IPS-11a (cell line): ENCODE data around the gene TET1.
"Not testable (repeated sequence)": the region's sequence is repeated elsewhere in the genome, so short reads cannot be mapped to it uniquely, and the experiment has no call there.

Experiments used
- H3K4me3 ChIP-seq: one replicate; pipeline ENCODE4 v1.5.1; 2013; ENCODE audit warnings: low read depth, low read length, control low read depth

The TET1 gene

GRCh38 chr10:68604441-68604840 lies 44.3 kb downstream of the TET1 start:
- no peak overlapping the region for H3K4me3 ChIP-seq

DNA sequence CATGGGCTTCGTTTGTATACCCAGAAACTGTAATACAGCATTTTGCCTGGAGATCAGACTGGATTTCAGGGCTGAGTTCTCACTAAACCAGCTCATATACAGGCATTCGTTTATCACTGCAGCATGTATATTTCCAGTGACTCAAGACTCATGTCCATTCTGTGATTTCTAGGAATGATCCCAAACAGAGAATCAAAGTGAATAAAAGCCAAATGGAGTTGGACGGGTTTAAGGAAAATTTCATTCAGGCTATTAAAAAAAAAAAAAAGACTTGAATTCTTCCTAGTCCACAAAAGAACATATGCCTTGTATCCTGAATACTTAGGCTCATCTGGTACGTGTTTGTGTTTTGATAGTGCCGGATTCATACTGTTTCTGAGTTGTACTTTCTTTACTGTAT lies 46.8 kb downstream of the TET1 start:
- H3K4me3 ChIP-seq = no peak overlapping the region

DNA sequence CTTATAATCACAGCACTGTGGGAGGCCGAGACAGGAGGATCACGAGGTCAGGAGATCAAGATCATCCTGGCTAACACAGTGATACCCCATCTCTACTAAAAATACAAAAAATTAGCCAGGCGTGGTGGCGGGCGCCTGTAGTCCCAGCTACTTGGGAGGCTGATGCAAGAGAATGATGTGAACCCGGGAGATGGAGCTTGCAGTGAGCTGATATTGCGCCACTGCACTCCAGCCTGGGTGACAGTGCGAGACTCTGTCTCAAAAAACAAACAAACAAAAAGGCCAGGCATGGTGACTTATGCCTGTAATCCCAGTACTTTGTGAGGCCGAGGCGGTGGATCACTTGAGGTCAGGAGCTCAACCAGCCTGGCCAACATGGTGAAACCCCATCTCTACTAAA lies 49.9 kb downstream of the TET1 start:
- H3K4me3 ChIP-seq = not testable (repeated sequence)

DNA sequence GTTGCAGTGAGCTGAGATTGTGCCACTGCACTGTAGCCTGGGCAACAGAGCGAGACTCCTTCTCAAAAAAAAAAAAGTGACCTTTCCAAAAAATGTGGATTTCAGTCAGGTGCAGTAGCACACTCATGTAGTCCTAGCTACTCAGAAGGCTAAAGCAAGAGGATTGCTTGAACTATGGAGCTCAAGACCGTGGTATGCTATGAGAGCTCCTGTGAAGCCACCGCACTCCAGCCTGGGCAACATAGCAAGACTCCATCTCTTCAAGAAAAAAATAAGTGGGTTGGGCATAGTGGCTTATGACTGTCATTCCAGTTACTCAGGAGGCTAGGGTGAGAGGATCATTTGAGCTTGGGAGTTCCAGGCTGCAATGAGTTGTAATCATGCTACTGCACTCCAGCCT lies 51.1 kb downstream of the TET1 start:
- no peak overlapping the region for H3K4me3 ChIP-seq

DNA sequence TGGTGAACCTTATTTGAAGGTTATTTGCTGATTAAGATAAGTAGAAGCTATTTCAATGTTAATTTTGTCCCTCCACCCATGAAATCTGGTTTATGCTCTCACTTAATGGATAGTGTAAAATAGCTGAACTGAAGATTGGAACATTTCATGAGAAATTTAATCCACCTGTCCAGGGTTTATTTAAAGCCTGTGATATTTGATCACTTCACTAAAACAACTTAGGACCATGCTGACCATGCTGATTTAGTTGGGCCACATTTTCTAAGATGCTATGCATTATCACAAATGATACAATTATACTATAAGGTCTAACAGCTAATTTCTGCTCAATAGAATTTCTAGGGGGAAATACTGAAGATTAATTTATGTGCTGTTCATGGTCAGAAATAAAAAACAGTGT lies 53.8 kb downstream of the TET1 start:
- H3K4me3 ChIP-seq = not testable (repeated sequence)

DNA sequence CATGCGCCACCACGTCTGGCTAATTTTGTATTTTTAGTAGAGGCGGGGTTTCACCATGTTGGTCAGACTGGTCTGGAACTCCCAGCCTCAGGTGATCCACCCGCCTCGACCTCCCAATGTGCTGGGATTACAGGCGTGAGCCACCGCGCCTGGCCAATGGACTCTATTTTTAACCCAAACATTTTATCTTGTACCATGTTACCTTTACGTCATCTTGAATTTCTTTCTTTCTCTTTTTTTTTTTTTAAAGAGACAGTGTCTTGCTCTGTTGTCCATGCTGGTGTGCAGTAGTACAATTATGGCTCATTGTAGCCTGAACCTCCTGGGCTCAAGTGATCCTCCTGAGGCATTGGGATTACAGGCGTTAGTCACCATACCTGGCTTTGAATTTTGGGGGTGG lies 57.6 kb downstream of the TET1 start:
- not testable (repeated sequence) for H3K4me3 ChIP-seq

- no peak overlapping the region for H3K4me3 ChIP-seq
Observed at GRCh38 chr10:68618234-68618633, 58.1 kb downstream of the TET1 start.

DNA sequence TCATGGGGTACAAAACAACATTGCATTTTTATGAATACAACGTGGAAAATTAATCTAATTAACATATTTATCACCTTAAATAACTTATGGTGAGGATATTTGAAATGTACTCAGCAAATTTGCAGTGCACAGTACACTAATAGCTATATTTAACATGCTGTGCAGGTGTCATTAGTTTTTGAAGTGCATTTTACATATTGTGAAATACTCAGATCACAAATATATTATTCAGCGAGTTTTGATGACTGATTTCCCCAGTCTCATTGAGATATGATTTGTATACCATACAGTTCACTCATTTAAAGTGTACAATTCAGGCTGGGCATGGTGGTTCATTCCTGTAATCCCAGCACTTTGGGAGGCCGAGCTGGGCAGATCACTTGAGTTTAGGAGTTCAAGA lies 59.5 kb downstream of the TET1 start:
- no peak overlapping the region for H3K4me3 ChIP-seq

GRCh38 chr10:68625316-68625921 lies 65.3 kb downstream of the TET1 start:
- no peak overlapping the region for H3K4me3 ChIP-seq

DNA sequence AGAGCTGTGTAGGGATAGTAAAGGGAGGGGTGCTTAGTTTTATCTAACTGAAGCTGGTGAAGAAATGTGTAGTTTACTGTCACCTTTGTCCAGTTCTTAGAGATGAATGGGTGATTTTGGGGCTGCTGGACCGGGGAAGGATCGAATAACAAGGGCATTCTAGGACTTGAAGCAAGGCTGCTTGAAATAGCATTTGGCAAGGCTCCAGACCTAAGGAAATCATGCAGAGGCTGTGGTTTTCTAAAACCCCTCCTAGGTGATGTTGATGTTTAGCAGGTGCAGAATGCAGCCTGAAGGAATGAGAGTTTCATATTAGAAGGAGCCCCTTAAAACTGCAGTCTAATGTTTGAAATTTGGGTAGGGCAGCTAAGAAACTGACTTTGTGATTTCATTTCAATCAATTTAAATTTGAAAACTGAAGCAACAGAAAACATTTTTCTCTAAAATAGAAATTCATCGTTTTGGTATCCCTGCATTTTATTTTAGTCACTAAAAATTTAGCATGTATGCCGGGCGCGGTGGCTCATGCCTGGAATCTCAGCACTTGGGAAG lies 68.5 kb downstream of the TET1 start:
- no peak overlapping the region for H3K4me3 ChIP-seq

- H3K4me3 ChIP-seq = not testable (repeated sequence)
Observed at GRCh38 chr10:68632271-68632560, 72.1 kb downstream of the TET1 start.

GRCh38 chr10:68633281-68633680 lies 73.1 kb downstream of the TET1 start:
- H3K4me3 ChIP-seq = no peak overlapping the region

DNA sequence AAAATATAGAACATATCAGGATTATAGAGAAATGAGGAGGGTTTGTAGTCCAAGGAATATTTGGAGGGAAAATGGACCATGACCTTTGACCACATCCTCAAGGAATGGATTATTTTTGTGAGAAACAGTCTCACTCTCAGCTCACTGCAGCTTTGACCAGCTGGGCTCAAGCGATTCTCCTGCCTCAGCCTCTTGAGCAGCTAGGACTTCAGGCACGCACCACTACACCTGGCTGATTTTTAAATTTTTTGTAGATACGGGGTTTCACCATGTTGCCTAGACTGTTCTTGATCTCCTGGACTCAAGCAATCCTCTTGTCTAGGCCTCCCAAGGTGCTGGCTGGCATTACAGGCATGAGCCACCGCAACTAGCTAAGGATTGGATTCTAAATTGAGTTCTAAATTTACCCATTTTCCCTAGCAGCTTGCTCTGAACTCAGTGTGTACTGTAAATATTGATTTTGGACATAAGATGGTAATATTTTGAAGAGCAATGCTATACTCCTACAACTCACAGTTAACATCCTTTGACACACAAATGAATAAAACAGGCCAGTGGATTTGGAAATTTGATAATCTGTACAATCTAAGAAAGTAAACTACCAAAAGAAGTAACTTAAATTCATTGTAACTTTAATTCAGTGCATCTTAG lies 73.8 kb downstream of the TET1 start:
- H3K4me3 ChIP-seq = no peak overlapping the region

GRCh38 chr10:68636335-68636734 lies 76.2 kb downstream of the TET1 start:
- H3K4me3 ChIP-seq = no peak overlapping the region

GRCh38 chr10:68643550-68643949 lies 83.4 kb downstream of the TET1 start:
- H3K4me3 ChIP-seq = not testable (repeated sequence)

GRCh38 chr10:68647672-68648341 lies 87.7 kb downstream of the TET1 start:
- H3K4me3 ChIP-seq = no peak overlapping the region

DNA sequence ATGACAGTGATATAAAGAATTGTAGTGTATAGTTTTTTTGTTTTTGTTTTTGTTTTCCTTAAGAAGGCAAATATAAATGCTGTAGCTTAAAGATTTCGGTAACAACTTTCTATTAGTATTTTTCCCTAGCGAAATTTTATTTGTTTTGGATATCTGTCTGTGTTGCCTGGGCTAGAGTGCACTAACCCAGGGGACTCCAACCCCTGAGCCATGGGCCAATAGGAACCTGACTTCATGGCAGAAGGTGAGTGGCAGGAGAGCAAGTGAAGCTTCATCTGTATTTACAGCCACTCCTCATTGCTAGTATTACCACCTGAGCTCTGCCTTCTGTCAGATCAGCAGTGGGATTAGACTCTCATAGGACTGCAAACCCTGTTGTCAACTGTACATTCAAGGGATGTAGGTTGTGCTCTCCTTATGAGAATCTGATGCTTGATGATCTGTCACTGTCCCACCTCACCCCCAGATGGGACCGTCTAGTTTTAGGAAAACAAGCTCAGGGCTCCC lies 95.5 kb downstream of the TET1 start:
- H3K4me3 ChIP-seq = no peak overlapping the region

- no peak overlapping the region for H3K4me3 ChIP-seq
Observed at GRCh38 chr10:68665841-68666240, 105.7 kb downstream of the TET1 start.

GRCh38 chr10:68666280-68666760 lies 106.2 kb downstream of the TET1 start:
- H3K4me3 ChIP-seq = no peak overlapping the region

GRCh38 chr10:68668231-68668630 lies 108.1 kb downstream of the TET1 start:
- H3K4me3 ChIP-seq = no peak overlapping the region

DNA sequence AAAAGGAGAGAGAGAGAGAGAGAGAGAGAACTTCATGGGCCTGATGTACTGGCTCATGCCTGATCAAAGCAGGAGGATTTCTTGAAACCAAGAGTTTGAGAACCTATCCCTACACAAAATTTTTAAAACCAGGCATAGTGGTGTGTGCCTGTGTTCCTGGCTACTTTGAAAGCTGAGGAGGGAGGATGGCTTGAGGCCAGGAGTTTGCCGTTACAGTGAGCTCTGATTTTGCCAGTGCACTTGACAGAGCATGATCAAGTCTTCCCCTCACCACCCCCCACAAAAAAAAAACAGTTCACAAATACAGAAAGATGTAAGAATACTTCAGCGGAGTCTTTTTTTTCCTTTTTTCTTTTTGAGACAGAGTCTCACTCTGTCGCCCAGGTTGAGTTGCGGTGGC lies 108.8 kb downstream of the TET1 start:
- no peak overlapping the region for H3K4me3 ChIP-seq

GRCh38 chr10:68684413-68684812 lies 124.3 kb downstream of the TET1 start:
- H3K4me3 ChIP-seq = no peak overlapping the region
